Liver (tissue), 9 donors: ENCODE results near the gene MAP3K21. TPM values are rescaled to one million over a fixed set of nuclear protein-coding genes. Genes with fewer than 3 reads are reported as not detected.

Experiments used
- DNase-seq: peaks from one replicate; pipeline ENCODE4 v3.0.0-alpha.2; 2017; ENCODE audit warnings: low spot score
- H3K27ac ChIP-seq, 2 donors: one replicate each; pipeline ENCODE4 v1.7.0; 2013; ENCODE audit warnings: inconsistent platforms in 2 of 2, low read length in 2 of 2, control low read depth in 1 of 2, low read depth in 1 of 2, mild to moderate bottlenecking in 1 of 2
- H3K27me3 ChIP-seq, 4 donors: one replicate each; pipeline versions ENCODE4 v1.6.1 to v1.7.0; 2013; ENCODE audit warnings: low read length in 3 of 4, inconsistent platforms in 1 of 4, mild to moderate bottlenecking in 1 of 4, moderate library complexity in 1 of 4; ENCODE audit not compliant: control insufficient read depth in 4 of 4, insufficient read depth in 4 of 4
- H3K36me3 ChIP-seq, 4 donors: one replicate each; pipeline versions ENCODE4 v1.6.1 to v1.7.0; 2013; ENCODE audit warnings: low read length in 3 of 4, mild to moderate bottlenecking in 3 of 4, low read depth in 1 of 4, moderate library complexity in 1 of 4; ENCODE audit not compliant: control insufficient read depth in 4 of 4, insufficient read depth in 3 of 4
- H3K4me1 ChIP-seq, 4 donors: one replicate each; pipeline versions ENCODE4 v1.6.1 to v1.7.0; 2013; ENCODE audit warnings: low read length in 3 of 4, mild to moderate bottlenecking in 3 of 4, moderate library complexity in 1 of 4; ENCODE audit not compliant: control insufficient read depth in 4 of 4, insufficient read depth in 4 of 4
- H3K4me3 ChIP-seq, 3 donors: one replicate each; pipeline versions ENCODE4 v1.6.1 to v1.7.0; 2013; ENCODE audit warnings: low read length in 3 of 3, control low read depth in 1 of 3, low read depth in 1 of 3, mild to moderate bottlenecking in 1 of 3
- H3K9ac ChIP-seq, 2 donors: one replicate each; pipeline ENCODE4 v1.7.0; 2013; ENCODE audit warnings: low read length in 2 of 2, mild to moderate bottlenecking in 2 of 2, moderate library complexity in 2 of 2, control low read depth in 1 of 2, low read depth in 1 of 2
- H3K9me3 ChIP-seq, 4 donors: one replicate each; pipeline versions ENCODE4 v1.6.1 to v1.7.0; 2013; ENCODE audit warnings: low read length in 3 of 4; ENCODE audit not compliant: control insufficient read depth in 4 of 4
- EGR1 ChIP-seq, 2 donors: IDR thresholded peaks; 2 replicates each; pipeline ENCODE4 v1.6.1; 2016 to 2018; ENCODE audit warnings: antibody characterized with exemption in 2 of 2, low read depth in 2 of 2
- FOXA1 ChIP-seq: IDR thresholded peaks from 2 replicates; pipeline ENCODE4 v1.6.1; 2016; ENCODE audit warnings: antibody characterized with exemption
- FOXA2 ChIP-seq: IDR thresholded peaks from 2 replicates; pipeline ENCODE4 v1.6.1; 2016; ENCODE audit warnings: antibody characterized with exemption
- GABPA ChIP-seq, 2 donors: IDR thresholded peaks in 1 of 2; conservative IDR thresholded peaks in 1 of 2; 2 replicates each; pipeline ENCODE4 v1.6.1; 2016; ENCODE audit warnings: antibody characterized with exemption in 2 of 2, mild to moderate bottlenecking in 1 of 2, moderate library complexity in 1 of 2
- HNF4A ChIP-seq, 2 donors: conservative IDR thresholded peaks; 2 replicates each; pipeline ENCODE4 v1.6.1; 2016; ENCODE audit warnings: antibody characterized with exemption in 2 of 2, mild to moderate bottlenecking in 2 of 2
- HNF4G ChIP-seq: IDR thresholded peaks from 2 replicates; pipeline ENCODE4 v1.6.1; 2016; ENCODE audit warnings: antibody characterized with exemption
- JUND ChIP-seq, 2 donors: IDR thresholded peaks; 2 replicates each; pipeline ENCODE4 v1.6.1; 2016; ENCODE audit warnings: antibody characterized with exemption in 2 of 2
- MAX ChIP-seq: IDR thresholded peaks from 2 replicates; pipeline ENCODE4 v1.6.1; 2016; ENCODE audit warnings: antibody characterized with exemption
- RXRA ChIP-seq, 2 donors: IDR thresholded peaks; 2 replicates each; pipeline ENCODE4 v1.6.1; 2017 to 2018; ENCODE audit warnings: antibody characterized with exemption in 2 of 2, mild to moderate bottlenecking in 1 of 2
- SP1 ChIP-seq: IDR thresholded peaks from 2 replicates; pipeline ENCODE4 v1.6.1; 2018; ENCODE audit warnings: antibody characterized with exemption, mild to moderate bottlenecking
- YY1 ChIP-seq: IDR thresholded peaks from 2 replicates; pipeline ENCODE4 v1.6.1; 2016; ENCODE audit warnings: antibody characterized with exemption, mild to moderate bottlenecking
- WGBS: extraction: QIAGEN DNeasy Blood & Tissue Kit; methylation state at CpG from one replicate; pipeline ENCODE4 v1.1.7; 2013; 5-methylcytosine and 5-hydroxymethylcytosine counted together
- polyA plus RNA-seq, 2 donors: library from polyadenylated mRNA; stranded (reverse) in 1 of 2; unstranded in 1 of 2; fragments of 200-250 nt in 1 of 2; fragments of >200 nt in 1 of 2; fragmentation: Nextera tagmentation in 1 of 2; extraction: Ambion mirVana in 1 of 2; gene quantifications; one replicate each; pipeline versions ENCODE4 v1.2.1 to v1.2.3, GENCODE V29; 2013 to 2015
- total RNA-seq, 2 donors: library from RNA; depleted of rRNA; stranded (reverse); fragments of >200 nt; gene quantifications; one replicate each; pipeline ENCODE4 v1.2.3, GENCODE V29; 2014
- TF ChIP-seq, protein P1 (sequence below): IDR thresholded peaks from 2 replicates; pipeline ENCODE4 v1.6.1; 2016; ENCODE audit warnings: antibody characterized with exemption
- TF ChIP-seq, protein P2 (sequence below): fragments of 150-350 bp; IDR thresholded peaks from 2 replicates; pipeline ENCODE4 v1.5.1; 2017; ENCODE audit warnings: improper control_type of control experiment, low read depth, low read length; ENCODE audit not compliant: missing input control
- TF ChIP-seq, protein P3 (sequence below): IDR thresholded peaks from 2 replicates; pipeline ENCODE4 v1.6.1; 2016; ENCODE audit warnings: antibody characterized with exemption, mild to moderate bottlenecking
- donor health status: healthy.
- donor health status: healthy.
- donor health status: healthy.
- donor health status: healthy.
- donor health status: healthy.

MAP3K21 gene
- total and polyA plus RNA-seq, 4 donors, result 0.51 to 7.3 (median 1.6) TPM

- H3K4me1 ChIP-seq, result no peaks in the 10 kb centered on the region
- H3K9me3 ChIP-seq, result no peaks in the 10 kb centered on the region
- H3K27me3 ChIP-seq, result no peaks in the 10 kb centered on the region
- no peak overlapping the region for H3K9ac ChIP-seq
- H3K27ac ChIP-seq, result no peak overlapping the region
- 79% methylated on average over 1 of the region's 1 CpG for WGBS
- H3K36me3 ChIP-seq, result no peaks in the 10 kb centered on the region
- no peak for DNase-seq
- no peak for TF ChIP-seq RXRA (IDR thresholded peaks at IDR 0.05)
- no peak for TF ChIP-seq HNF4G
- TF ChIP-seq SP1, result no peak
- TF ChIP-seq, protein P1, sequence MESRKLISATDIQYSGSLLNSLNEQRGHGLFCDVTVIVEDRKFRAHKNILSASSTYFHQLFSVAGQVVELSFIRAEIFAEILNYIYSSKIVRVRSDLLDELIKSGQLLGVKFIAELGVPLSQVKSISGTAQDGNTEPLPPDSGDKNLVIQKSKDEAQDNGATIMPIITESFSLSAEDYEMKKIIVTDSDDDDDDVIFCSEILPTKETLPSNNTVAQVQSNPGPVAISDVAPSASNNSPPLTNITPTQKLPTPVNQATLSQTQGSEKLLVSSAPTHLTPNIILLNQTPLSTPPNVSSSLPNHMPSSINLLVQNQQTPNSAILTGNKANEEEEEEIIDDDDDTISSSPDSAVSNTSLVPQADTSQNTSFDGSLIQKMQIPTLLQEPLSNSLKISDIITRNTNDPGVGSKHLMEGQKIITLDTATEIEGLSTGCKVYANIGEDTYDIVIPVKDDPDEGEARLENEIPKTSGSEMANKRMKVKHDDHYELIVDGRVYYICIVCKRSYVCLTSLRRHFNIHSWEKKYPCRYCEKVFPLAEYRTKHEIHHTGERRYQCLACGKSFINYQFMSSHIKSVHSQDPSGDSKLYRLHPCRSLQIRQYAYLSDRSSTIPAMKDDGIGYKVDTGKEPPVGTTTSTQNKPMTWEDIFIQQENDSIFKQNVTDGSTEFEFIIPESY, result no peak
- TF ChIP-seq MAX, result no peak
- no peak for TF ChIP-seq GABPA (IDR thresholded peaks at IDR 0.05 in 1 of 2, conservative IDR thresholded peaks at IDR 0.05 in 1 of 2)
- no peak for TF ChIP-seq EGR1 (IDR thresholded peaks at IDR 0.05; ENCODE audit: low read depth in 2 of 2)
- no peak for TF ChIP-seq YY1
- TF ChIP-seq, protein P2, sequence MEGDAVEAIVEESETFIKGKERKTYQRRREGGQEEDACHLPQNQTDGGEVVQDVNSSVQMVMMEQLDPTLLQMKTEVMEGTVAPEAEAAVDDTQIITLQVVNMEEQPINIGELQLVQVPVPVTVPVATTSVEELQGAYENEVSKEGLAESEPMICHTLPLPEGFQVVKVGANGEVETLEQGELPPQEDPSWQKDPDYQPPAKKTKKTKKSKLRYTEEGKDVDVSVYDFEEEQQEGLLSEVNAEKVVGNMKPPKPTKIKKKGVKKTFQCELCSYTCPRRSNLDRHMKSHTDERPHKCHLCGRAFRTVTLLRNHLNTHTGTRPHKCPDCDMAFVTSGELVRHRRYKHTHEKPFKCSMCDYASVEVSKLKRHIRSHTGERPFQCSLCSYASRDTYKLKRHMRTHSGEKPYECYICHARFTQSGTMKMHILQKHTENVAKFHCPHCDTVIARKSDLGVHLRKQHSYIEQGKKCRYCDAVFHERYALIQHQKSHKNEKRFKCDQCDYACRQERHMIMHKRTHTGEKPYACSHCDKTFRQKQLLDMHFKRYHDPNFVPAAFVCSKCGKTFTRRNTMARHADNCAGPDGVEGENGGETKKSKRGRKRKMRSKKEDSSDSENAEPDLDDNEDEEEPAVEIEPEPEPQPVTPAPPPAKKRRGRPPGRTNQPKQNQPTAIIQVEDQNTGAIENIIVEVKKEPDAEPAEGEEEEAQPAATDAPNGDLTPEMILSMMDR, result no peak
- TF ChIP-seq FOXA2, result no peak
- no peak for TF ChIP-seq JUND (IDR thresholded peaks at IDR 0.05)
- TF ChIP-seq, protein P3, sequence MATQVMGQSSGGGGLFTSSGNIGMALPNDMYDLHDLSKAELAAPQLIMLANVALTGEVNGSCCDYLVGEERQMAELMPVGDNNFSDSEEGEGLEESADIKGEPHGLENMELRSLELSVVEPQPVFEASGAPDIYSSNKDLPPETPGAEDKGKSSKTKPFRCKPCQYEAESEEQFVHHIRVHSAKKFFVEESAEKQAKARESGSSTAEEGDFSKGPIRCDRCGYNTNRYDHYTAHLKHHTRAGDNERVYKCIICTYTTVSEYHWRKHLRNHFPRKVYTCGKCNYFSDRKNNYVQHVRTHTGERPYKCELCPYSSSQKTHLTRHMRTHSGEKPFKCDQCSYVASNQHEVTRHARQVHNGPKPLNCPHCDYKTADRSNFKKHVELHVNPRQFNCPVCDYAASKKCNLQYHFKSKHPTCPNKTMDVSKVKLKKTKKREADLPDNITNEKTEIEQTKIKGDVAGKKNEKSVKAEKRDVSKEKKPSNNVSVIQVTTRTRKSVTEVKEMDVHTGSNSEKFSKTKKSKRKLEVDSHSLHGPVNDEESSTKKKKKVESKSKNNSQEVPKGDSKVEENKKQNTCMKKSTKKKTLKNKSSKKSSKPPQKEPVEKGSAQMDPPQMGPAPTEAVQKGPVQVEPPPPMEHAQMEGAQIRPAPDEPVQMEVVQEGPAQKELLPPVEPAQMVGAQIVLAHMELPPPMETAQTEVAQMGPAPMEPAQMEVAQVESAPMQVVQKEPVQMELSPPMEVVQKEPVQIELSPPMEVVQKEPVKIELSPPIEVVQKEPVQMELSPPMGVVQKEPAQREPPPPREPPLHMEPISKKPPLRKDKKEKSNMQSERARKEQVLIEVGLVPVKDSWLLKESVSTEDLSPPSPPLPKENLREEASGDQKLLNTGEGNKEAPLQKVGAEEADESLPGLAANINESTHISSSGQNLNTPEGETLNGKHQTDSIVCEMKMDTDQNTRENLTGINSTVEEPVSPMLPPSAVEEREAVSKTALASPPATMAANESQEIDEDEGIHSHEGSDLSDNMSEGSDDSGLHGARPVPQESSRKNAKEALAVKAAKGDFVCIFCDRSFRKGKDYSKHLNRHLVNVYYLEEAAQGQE, result no peak
- TF ChIP-seq HNF4A (conservative IDR thresholded peaks at IDR 0.05), result no peak
- no peak overlapping the region for H3K4me3 ChIP-seq
These were observed 11.1 kb upstream of the MAP3K21 start for GRCh38 chr1:233316473-233316872.

- TF ChIP-seq JUND (IDR thresholded peaks at IDR 0.05) (no peak), RXRA (IDR thresholded peaks at IDR 0.05) (no peak), MAX (no peak), HNF4G (no peak), GABPA (IDR thresholded peaks at IDR 0.05 in 1 of 2, conservative IDR thresholded peaks at IDR 0.05 in 1 of 2) (no peak), FOXA1 (no peak), SP1 (no peak)
- TF ChIP-seq, protein P1, result no peak
- TF ChIP-seq, protein P2, result no peak
- WGBS, result 81% methylated on average over 6 of the region's 6 CpGs
These were observed 8.3 kb upstream of the MAP3K21 start for GRCh38 chr1:233319272-233319671.

More at GRCh38 chr1:233319272-233319671, 8.3 kb upstream of the MAP3K21 start:
- Histone ChIP-seq H3K9me3 (no peaks in the 10 kb centered on the region), H3K9ac (no peak overlapping the region), H3K4me1 (no peaks in the 10 kb centered on the region), H3K36me3 (no peaks in the 10 kb centered on the region), H3K4me3 (no peak overlapping the region), H3K27ac (no peak overlapping the region), H3K27me3 (no peaks in the 10 kb centered on the region)
- no peak for DNase-seq
